HG02763 (cell line): ENCODE data around the gene ZNF787.
"Not testable (repeated sequence)": the region's sequence is repeated elsewhere in the genome, so short reads cannot be mapped to it uniquely, and the experiment has no call there.

Experiments used
- ATAC-seq: cut with Tn5 transposase; IDR thresholded peaks from one replicate; pipeline ENCODE4 v1.9.1; 2021; ENCODE audit warnings: mild to moderate bottlenecking, moderate library complexity; ENCODE audit not compliant: unreplicated experiment

The ZNF787 gene

DNA sequence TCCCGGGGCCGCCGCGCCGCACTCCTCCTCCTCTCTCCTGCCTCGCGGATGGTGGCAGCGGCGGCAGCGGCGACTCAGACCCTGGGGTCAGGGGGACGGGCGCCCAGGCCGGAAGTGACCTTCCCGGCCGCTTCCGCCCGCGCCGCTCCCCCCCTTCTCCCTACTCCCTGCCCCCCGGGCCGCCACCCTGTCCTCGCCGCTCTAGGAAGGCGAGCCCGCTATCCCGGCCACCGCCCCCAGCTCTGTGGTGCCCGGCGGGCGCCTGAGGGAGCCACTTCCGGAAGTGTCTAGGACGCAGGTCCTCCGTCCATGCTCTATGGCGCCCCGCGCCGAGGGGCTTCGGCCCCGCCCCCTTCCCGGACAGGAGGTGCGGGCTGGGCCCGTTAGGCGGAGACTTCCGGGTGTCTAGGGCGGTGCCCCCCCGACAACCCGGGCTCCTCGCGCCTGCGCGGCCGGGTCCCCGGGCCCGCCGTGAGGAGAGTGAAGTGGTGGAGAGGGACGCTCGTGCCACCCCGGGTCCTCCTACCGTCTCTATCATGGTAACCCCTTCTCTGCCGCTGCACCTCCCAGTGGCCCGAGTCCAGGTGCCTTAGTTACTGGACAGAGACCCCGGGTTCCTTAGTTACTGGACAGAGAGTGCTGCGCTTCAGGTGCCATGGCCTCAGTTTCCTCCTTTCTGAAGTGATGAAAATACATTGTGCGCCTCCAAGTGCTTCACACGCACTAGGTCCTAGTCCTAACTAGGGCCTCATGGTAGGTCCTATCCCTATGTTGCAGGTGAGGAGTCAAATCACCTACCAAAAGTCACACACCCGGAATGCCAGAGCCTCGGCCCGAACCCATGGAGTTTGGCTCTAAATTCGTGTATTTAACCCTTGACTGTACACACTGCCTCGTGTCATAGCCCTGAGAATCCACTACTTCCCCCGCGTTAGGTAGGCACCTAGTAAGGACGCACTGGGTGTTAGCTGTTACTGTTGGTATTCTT lies at the start of gene ZNF787:
Gene ZNF787, minus strand, starts transcription at position 116 of the 988 bp plus-strand sequence. CDS start 18,078 bp downstream, outside the sequence.
- ATAC-seq, result peak; percentile 81

DNA sequence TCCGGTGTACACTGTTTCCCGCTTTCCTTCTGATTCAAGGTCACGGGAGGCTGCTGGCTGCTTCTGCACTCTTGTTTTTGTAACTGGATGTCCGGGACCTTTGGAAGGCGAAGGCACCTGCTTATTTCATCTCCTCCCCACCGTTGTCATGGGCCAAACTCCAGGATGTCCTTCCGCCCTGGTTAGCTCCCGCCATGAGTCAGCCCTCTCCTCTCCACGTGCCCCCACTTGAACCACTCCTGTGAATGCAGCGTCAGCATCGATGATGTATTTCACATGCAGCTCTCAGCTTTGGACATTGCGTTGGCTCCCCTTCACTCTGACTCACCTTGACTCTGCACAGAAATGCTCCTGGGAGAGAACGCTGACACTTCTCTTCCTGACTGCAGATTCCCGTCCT lies 49.2 kb upstream of the ZNF787 start:
- no peak for ATAC-seq

DNA sequence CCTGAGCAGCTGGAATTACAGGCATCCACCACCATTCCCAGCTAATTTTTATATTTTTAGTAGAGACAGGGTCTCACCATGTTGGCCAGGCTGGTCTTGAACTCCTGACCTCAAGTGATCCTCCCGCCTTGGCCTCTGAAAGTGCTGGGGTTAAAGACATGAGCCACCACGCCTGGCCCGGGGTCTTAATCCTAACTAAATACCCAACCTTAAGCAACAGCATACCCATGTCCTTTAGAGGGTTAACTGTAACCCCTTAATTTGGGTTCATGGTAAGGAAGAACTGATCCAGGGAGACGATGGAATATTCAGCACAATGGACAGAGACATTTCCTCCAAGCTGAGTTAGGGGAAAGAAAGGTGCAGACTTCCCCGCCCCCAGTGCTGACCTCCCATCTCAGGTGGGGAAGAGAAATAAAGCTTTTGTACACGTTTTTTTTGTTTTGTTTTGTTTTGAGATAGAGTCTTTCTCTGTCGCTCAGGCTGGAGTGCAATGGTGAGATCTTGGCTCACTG lies 46.0 kb upstream of the ZNF787 start:
- ATAC-seq, result no peak

DNA sequence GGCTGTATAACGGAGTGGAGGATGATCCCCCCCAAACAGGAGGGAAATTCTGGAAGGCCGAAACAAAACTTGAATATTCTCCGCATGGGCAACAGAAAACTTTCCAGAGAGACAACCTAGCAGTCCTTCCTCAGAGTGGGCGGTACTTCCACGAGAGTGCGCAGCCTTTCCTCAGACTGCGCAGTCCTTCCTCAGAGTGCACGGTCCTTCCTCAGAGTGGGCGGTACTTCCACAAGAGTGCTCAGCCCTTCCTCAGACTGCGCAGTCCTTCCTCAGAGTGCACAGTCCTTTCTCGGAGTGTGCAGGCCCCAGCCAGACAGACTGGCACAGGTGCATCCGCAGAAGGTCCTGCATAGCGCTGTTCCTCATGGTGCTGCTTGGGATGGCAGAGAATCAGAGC lies 42.0 kb upstream of the ZNF787 start:
- ATAC-seq, result no peak

DNA sequence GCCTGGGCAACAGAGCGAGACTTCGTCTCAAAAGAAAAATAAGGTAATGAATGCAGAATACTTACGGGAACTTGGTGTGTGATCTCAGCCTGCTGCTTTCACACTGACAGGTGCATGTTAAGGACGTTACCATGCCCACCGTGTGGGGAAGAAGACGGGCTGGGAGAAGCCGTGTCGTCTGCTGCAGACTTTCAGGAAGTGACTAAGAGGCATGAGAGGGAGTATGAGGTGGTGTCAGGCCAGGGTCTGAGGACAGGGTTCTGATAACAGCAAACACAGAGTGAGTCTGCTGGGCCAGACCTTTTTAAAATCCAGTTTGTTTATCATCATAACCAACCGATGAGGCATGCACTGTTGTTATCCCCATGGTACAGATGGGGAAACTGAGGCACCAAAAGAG lies 41.2 kb upstream of the ZNF787 start:
- no peak for ATAC-seq

DNA sequence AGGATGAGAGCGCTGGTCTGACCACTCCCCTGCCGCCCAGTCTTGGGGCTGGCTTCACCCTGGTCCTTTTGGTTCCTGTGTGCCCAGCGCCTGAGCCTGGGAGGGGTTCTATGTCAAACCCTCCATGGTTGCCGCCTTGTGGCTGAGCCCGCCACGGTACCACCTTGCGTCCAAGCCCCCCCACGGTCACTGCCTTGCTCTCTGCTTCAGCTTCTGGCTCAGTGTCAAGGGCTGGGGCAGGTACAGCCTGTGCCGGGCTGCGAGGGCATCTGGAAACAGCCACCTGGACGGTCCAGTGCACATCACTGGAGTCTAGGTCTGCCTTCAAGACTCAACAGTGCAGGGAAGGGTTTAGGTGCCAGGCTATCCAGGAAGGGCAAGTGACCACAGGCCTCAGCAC lies 40.4 kb upstream of the ZNF787 start:
- no peak for ATAC-seq

DNA sequence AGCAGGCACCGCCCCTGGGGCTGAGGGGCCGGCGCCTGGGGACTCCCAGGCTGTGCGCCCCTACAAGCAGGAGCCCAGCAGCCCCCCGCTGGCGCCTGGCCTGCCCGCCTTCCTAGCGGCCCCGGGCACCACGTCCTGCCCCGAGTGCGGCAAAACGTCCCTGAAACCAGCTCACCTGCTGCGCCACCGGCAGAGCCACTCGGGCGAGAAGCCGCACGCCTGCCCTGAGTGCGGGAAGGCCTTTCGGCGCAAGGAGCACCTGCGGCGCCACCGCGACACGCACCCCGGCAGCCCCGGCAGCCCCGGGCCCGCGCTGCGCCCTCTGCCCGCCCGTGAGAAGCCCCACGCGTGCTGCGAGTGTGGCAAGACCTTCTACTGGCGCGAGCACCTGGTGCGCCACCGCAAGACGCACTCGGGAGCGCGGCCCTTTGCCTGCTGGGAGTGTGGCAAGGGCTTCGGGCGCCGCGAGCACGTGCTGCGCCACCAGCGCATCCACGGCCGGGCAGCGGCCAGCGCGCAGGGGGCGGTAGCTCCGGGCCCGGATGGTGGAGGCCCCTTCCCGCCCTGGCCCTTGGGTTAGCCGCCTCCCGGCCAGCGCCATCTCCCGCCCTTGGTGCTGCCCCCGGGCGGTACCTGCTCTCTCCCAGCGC lies 38.7 kb upstream of the ZNF787 start:
- no peak for ATAC-seq

DNA sequence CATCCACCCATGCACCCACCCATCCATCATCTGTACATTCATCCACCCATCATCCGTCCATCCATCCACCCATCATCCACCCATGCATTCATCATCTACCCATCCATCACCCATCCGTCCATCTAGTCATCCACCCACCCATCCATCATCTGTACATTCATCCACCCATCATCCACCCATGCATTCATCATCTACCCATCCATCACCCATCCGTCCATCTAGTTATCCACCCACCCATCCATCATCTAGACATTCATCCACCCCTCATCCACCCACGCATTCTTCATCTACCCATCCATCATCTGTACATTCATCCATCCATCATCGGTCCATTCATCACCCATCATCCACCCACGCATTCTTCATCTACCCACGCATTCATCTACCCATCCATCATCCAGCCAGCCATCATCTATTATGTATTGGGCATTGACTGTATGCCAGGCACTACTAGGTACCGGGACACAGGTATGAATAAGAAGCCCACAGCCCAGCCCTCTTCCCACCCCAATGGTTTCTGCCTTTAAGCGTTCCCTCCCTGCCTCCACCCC lies 38.0 kb upstream of the ZNF787 start:
- ATAC-seq, result no peak

DNA sequence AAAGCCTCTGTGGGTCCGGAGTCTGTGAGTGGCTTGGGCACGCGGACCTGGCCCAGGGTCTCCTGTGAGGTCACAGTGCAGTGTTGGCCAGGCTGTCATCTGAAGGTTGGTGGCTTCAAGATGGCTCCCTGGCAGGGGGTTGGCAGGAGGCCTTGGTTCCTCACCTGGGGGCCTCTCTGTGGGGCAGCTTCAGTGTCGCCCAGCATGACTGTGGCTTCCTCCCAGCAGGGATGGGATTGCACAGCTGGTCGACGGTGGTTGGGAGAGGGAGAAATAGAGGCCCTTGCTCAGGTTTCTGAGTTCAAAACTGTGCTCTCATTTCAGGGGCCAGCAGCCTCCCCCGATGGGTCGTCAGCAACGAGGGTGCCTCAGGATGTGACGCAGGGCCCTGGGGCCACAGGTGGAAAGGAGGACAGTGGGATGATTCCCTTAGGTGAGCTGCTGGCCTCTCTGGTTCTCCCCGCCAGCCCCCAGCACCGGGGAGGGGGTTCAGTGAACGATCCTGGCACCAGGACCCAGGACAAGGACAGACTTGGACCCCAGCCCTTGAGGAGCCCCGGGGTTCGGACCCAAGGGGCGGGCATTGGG lies 37.2 kb upstream of the ZNF787 start:
- no peak for ATAC-seq

DNA sequence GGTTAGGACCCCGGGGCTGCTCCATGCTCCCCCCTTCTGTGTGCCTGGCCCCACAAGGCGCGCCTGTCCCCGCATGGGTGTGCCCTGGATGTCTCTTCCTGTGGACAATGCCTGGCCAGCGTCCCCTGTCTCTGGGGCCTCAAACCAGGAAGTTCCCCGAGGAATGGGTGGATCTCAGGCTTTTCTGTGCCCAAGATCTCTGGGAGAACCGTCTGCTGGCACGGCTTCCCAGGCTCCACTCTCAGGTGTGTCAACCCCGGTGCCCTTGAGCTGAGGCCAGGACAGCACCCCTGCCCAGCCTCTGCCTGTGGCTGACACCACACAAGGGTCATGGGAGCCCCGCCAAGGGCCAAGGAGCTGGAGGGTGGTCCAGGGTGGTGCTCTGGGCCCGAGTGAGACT lies 35.7 kb upstream of the ZNF787 start:
- no peak for ATAC-seq

DNA sequence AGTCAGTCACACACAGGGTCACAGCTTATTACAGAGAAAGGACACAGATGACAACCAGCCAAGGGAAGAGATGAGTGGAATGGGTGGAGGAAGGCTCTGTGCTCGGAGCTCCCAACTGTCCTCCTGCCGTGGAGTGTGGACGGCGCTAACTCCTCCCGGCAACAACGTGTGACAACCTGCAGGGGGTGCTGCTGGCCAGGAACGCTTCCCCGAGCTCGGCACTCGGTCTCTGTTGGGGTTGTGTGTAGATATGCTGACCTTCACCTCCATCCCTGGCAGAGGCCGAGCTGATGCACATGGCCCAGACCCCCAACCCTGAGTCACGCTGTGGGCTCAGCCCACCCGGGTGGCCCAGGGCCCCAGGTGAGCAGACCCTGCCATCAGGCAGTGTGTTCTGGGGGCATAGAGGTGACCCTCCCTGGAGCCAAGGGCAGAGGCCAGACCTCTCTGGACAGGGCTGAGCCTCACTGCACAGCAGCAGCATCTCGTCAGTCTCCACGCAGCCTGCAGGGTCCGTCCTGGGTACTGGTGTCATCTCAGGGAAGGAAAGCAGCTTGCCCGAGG lies 34.1 kb upstream of the ZNF787 start:
- ATAC-seq, result no peak

DNA sequence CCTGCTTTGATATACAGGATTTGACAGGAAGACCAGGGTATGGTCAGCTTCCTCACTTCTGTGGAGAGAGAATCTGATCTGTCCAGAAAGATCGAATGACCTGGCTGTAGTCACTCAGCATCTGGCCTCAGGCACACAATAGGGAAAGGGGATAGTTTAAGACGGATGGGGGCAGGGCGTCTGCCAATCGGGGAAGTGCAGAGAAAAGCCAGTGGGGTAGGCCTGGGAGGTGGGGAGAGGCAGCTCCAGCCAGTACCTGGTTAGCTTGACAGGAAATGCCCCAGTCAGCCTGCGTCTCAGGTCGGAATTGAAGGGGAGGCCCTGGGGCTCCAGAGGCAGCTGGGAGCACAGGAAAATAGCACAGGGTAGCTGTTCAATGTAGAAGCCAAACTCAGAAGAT lies 32.4 kb upstream of the ZNF787 start:
- no peak for ATAC-seq

DNA sequence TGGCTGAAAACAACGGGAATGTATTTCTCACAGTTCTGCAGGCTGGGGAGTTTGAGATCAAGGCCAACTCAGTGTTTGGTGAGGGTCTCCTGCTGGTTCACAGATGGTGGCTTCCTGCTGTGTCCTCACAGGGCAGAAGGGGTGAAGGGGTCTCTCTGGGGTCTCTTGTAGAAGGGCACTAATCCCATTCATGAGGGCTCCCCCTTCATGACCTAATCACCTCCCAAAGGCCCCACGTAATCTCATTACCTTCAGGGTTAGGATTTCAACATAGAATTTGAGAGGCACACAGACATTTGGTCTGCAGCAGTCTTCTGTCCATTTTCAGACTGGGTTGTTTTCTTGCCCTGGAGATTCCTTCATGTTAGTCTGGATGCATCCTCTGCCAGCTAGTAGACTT lies 31.5 kb upstream of the ZNF787 start:
- no peak for ATAC-seq

DNA sequence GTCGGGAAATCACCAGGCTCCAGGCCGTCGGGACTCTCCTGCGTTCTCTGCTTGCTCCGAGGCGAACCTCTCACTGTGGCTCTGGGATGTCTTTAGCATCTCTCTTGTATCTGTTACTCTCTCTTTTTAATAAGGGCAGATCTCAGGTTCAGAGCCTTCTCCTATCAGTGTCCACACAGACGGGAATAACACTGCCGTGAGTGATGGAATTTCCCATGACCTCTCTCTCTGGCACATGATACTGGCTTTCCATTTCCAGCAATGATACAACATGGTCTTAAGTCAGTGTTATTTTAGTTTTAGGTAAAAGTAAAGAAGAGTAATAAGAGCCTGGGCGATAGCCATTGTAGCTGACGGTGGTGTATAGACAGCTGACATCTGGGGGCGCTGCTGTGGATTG lies 29.3 kb upstream of the ZNF787 start:
- no peak for ATAC-seq

DNA sequence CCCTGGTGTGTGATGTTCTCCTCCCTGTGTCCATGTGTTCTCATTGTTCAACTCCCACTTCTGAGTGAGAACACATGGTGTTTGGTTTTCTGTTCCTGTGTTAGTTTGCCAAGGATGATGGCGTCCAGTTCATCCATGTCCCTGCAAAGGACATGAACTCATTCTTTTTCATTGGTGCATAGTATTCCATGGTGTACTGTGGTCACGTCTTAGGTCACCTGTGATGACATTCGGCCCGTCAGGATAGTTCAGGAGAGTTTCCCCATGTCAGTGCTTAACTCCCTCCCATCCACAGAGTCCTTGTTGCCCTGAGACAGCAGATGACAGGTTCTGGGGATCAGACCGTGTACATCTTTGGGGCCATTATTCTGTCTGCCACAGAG lies 28.6 kb upstream of the ZNF787 start:
- no peak for ATAC-seq

DNA sequence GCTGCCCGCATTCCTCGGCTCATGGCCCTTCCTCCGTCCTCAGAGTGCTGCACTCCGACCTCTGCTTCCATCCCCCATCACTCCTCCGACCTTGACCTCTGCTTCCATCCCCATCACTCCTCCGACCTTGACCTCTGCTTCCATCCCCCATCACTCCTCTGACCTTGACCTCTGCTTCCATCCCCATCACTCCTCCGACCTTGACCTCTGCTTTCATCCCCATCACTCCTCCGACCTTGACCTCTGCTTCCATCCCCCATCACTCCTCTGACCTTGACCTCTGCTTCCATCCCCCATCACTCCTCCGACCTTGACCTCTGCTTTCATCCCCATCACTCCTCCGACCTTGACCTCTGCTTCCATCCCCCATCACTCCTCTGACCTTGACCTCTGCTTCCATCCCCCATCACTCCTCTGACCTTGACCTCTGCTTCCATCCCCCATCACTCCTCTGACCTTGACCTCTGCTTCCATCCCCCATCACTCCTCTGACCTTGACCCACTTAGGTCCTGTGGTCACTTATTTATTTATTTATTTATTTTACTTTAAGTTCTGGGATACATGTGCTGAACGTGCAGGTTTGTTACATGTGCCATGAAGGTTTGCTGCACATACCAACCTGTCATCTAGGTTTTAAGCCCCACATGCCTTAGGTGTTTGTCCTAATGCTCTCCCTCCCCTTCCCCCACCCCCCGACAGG lies 28.0 kb upstream of the ZNF787 start:
- not testable (repeated sequence) for ATAC-seq

DNA sequence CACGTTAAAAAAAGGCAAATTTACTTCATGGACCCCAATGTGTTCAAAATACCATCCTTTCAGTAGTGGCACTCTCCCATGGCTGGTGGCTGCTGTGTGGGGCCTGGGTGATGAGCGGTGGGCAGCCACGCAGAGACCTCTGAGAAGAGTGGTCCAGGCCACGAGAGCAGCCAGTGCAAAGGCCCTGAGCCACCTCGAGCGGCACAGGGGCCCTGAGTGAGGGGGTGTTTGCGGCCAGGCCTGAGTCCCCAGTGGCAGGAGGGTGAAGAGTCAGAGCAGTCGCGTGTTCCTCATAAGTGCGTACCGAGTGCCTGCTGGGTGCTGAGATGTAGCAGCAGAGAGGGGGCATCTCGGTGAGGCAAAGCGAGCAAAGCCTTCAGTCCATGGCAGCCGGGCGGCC lies 27.0 kb upstream of the ZNF787 start:
- ATAC-seq, result no peak

DNA sequence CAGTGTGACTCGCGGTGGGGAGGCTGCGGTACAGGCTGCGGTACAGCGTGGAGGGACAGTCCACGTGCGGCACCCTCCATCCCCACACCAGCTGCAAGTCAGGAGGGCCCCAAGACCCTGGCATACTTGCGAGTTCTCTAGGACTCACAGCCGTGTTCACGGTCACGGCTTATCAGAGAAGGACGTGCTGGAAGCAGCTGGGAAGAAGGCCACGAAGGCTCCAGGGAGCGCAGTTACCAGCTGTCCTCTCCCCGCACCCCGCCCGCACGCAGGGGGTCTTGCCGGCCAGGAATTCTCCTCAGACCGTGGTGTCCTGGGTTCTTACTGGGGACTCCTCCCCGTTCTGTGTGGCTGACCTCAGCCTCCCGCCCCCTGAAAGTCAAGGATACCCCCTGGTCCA lies 26.2 kb upstream of the ZNF787 start:
- no peak for ATAC-seq

DNA sequence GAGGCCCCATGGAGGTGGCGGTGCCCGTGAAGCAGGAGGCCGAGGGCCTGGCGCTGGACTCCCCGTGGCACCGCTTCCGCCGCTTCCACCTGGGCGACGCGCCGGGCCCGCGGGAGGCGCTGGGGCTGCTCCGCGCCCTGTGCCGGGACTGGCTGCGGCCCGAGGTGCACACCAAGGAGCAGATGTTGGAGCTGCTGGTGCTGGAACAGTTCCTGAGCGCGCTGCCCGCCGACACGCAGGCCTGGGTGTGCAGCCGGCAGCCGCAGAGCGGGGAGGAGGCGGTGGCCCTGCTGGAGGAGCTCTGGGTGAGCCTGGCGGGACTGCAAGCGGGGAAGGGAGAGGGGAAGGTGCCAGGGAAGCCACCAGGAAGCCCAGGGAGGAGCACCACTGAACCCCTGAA lies 25.8 kb upstream of the ZNF787 start:
- ATAC-seq, result no peak

DNA sequence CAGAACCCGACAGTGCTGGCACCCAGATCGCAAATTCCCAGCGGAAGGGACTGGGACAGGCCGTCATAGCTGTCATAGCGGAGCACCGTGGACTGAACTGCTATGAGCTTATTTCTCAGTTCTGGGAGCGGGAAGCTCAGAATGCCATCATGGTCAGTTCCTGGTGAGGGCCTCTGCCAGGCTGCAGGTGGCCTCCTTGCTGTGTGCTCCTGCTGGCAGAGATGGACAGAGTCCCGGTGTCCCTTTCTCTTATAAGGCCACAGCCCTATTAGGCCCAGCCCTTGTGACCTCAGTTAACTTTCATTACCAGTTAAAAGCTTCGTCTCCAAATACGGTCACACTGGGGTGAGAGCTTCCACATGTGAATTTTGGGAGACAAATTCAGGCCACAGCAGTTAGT lies 24.6 kb upstream of the ZNF787 start:
- no peak for ATAC-seq
